Fibroblast of mammary gland (primary cell): ENCODE measurements around the gene PSMB8.
A peak's percentile ranks its signal among the peaks of the same experiment; 100 is the strongest.

Experiments
- DNase-seq: peaks from one replicate; pipeline ENCODE4 v3.0.0-alpha.2; 2010; ENCODE audit warnings: low read depth
- H3K4me3 ChIP-seq: 2 replicates; pipeline ENCODE4 v1.5.1; 2011; ENCODE audit warnings: low read depth, mild to moderate bottlenecking, low read length, moderate library complexity; ENCODE audit not compliant: control insufficient read depth
- TF ChIP-seq, protein P1 (sequence below): conservative IDR thresholded peaks from 2 replicates; pipeline ENCODE4 v1.5.1; 2011; ENCODE audit warnings: low read depth, low read length, inconsistent platforms; ENCODE audit not compliant: control insufficient read depth, insufficient read depth

Gene PSMB8

DNA sequence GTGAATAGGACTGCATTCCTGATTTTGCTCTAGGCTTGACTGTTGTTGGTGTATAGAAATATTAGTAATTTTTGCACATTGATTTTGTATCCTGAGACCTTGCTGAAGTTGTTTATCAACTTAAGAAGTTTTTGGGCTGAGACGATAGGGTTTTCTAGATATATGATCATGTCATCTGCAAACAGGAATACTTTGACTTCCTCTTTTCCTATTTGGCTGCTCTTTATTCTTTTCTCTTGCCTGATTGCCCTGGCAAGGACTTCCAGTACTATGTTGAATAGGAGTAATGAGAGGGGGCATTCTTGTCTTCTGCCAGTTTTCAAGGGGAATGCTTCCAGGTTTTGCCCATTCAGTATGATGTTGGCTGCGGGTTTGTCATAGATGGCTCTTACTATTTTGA is 40.4 kb downstream of the PSMB8 start:
- H3K4me3 ChIP-seq, result no peak overlapping the region
- no peak for DNase-seq
- TF ChIP-seq, protein P1, sequence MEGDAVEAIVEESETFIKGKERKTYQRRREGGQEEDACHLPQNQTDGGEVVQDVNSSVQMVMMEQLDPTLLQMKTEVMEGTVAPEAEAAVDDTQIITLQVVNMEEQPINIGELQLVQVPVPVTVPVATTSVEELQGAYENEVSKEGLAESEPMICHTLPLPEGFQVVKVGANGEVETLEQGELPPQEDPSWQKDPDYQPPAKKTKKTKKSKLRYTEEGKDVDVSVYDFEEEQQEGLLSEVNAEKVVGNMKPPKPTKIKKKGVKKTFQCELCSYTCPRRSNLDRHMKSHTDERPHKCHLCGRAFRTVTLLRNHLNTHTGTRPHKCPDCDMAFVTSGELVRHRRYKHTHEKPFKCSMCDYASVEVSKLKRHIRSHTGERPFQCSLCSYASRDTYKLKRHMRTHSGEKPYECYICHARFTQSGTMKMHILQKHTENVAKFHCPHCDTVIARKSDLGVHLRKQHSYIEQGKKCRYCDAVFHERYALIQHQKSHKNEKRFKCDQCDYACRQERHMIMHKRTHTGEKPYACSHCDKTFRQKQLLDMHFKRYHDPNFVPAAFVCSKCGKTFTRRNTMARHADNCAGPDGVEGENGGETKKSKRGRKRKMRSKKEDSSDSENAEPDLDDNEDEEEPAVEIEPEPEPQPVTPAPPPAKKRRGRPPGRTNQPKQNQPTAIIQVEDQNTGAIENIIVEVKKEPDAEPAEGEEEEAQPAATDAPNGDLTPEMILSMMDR, result no peak

DNA sequence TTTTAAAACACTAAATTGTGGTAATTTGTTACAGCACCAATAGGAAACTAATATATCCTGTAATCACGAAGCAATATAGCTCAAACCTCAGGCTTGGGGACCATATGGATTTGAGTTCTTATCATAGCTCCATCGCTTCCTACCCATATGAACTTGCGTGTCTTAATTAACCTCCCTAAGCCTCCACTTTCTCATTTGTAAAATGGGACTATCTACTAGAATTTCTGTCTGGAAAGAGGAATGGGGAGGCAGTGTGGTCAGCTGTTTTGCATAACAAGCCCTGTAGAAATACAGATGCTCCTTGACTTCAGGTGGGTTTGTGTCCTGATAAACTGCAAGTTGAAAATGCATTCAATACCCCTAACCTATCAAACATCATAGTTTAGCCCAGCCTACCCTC is 44.1 kb downstream of the PSMB8 start:
- no peak overlapping the region for H3K4me3 ChIP-seq
- TF ChIP-seq, protein P1, result no peak
- no peak for DNase-seq

DNA sequence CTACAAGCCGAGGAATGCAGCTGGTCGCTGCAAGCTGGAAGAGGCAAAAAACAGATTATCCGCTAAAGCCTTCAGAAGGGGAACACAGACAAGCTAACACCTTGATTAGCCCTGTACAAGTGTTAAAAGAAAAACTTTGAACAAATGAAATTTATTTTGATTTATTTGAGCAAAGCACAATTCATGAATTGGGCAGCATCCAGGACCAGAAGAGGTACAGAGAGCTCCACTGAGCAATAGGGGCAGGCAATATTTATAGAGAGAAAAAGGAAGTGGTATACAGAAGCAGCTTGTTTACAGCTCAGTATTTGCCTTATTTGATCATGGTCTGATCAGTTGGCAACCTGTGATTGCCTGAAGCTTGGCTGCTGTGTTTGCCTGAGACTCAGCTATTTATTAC is 44.7 kb downstream of the PSMB8 start:
- no peak overlapping the region for H3K4me3 ChIP-seq
- TF ChIP-seq, protein P1, result no peak
- DNase-seq, result no peak

DNA sequence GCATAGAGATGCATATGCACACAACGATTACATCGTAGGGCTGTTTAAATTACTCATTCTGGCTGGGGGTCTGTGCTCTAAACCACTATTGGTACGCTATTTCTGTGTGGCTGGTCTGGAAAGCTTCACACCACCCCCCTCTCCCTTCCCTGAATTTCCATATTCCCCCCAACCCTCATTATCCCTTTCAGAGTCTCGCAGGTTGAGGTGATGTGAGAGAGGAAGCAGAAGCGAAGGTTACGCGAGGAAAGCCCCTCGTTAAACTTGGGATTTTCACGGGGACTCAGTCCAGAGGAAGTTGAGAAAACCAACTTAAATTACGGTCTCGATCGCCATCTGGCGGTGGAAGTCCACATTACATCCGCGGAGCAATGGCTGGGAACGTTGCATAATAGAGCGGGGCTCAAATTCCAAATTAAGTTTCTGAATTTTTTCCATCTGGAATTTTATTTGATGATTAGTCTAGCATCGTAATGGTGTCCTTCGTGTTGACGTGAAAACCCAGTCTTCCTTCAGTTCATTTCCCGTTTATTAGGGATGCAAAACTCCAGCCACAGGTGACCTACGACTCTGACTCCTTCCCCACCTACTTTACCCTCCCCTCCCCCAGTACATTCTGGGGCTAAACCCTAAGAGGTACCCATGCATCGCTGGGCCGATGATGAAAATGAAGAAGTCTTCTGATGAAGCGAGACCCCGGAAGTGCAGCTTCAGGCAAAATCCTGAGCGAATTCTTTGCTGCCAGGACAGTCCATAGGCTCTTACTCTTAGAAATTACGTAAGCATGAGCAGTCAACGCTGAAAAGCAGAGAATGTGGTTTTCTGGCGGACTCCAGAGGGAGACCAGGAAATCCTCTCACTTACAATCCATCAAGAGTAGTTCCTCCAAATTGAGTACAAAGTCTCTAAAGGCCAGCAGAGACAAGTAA is 46.7 kb downstream of the PSMB8 start:
- TF ChIP-seq, protein P1, result peak; percentile 80
- no peak overlapping the region for H3K4me3 ChIP-seq
- peak; percentile 57 for DNase-seq

DNA sequence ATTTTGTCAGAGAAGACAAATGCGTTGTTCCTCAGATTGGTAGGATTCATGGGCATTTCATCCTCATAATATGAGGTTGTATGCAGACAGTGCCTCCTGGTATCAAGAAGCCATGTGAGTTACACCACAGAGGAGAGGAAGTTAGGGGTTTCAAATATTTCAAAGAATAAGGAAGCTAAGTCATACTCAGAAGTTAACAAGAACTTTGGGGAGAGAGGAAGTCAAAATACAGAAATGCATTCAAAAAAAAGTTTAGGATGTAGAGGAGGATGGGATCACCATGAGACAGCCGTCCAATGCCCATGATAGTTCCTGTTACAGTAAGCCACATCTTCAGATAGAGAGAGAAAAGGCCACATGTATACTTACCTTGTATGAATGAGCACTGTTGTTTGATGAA is 49.3 kb downstream of the PSMB8 start:
- TF ChIP-seq, protein P1, result no peak
- no peak overlapping the region for H3K4me3 ChIP-seq
- DNase-seq, result no peak

DNA sequence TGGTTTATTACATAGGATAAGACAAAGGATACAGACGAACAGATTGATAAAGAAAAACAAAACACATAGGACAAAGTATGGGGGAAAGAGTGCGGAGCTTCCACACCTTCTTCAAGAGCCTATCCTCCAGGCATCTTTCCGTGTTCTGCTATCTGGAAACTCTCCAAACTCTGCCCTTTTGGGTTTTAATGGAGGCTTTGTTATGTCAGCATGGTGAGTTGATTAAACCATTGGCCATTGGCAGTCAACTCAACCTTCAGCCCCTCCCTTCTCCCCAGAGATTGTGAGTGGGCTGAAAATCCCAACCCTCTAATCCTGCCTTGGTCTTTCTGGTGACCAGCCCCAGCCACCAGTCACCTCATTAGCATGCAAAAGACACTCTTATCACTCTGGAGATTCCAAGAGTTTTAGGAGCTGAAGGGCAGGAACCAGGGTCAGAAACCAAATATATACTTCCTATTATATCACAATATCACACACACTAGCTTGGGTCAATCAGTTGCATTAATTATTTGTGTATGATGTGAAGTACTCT is 50.9 kb downstream of the PSMB8 start:
- TF ChIP-seq, protein P1, result no peak
- no peak overlapping the region for H3K4me3 ChIP-seq
- DNase-seq, result no peak
